Measurements from ENCODE around the gene PXDN.

- no peak for TF ChIP-seq ESRRA (CRISPR knock-in tag; IDR thresholded peaks at IDR 0.05; ENCODE audit: borderline replicate concordance)
- TF ChIP-seq CREB1 (CRISPR knock-in tag; IDR thresholded peaks at IDR 0.05) = no peak
- TF ChIP-seq IRF2 (CRISPR knock-in tag; IDR thresholded peaks at IDR 0.05; ENCODE audit: borderline replicate concordance, low read depth) = no peak
- TF ChIP-seq, protein P1, sequence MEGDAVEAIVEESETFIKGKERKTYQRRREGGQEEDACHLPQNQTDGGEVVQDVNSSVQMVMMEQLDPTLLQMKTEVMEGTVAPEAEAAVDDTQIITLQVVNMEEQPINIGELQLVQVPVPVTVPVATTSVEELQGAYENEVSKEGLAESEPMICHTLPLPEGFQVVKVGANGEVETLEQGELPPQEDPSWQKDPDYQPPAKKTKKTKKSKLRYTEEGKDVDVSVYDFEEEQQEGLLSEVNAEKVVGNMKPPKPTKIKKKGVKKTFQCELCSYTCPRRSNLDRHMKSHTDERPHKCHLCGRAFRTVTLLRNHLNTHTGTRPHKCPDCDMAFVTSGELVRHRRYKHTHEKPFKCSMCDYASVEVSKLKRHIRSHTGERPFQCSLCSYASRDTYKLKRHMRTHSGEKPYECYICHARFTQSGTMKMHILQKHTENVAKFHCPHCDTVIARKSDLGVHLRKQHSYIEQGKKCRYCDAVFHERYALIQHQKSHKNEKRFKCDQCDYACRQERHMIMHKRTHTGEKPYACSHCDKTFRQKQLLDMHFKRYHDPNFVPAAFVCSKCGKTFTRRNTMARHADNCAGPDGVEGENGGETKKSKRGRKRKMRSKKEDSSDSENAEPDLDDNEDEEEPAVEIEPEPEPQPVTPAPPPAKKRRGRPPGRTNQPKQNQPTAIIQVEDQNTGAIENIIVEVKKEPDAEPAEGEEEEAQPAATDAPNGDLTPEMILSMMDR (IDR thresholded peaks at IDR 0.05) = peak; percentile 93
- no peak for TF ChIP-seq FOXJ3 (CRISPR knock-in tag; IDR thresholded peaks at IDR 0.05; ENCODE audit: borderline replicate concordance)
- TF ChIP-seq RORB (CRISPR knock-in tag; IDR thresholded peaks at IDR 0.05) = no peak
- TF ChIP-seq, protein P2, sequence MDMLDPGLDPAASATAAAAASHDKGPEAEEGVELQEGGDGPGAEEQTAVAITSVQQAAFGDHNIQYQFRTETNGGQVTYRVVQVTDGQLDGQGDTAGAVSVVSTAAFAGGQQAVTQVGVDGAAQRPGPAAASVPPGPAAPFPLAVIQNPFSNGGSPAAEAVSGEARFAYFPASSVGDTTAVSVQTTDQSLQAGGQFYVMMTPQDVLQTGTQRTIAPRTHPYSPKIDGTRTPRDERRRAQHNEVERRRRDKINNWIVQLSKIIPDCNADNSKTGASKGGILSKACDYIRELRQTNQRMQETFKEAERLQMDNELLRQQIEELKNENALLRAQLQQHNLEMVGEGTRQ (CRISPR knock-in tag; IDR thresholded peaks at IDR 0.05) = no peak
Measured at GRCh38 chr2:1769703-1770422, 25.5 kb upstream of the PXDN start.
